HCT116 (cell line): ENCODE measurements around the gene SUSD6.

Source experiments
- EZH2 ChIP-seq: fragments of 200-600 bp; sonication (generic); IDR thresholded peaks from 2 replicates; pipeline ENCODE4 v1.6.1; 2017; ENCODE audit warnings: antibody characterized with exemption, mixed run types
- JUND ChIP-seq: IDR thresholded peaks from 2 replicates; pipeline ENCODE4 v1.6.1; 2012
- POLR2AphosphoS5 ChIP-seq: IDR thresholded peaks from 2 replicates; pipeline ENCODE4 v1.6.1; 2011; ENCODE audit warnings: mild to moderate bottlenecking, low read depth, low read length, moderate library complexity
- SP1 ChIP-seq: IDR thresholded peaks from 2 replicates; pipeline ENCODE4 v1.6.1; 2012; ENCODE audit warnings: low read depth
- SRF ChIP-seq: IDR thresholded peaks from 2 replicates; pipeline ENCODE4 v1.6.1; 2012; ENCODE audit warnings: low read depth
- TCF7L2 ChIP-seq: IDR thresholded peaks from 2 replicates; pipeline ENCODE4 v1.7.0; 2011; ENCODE audit warnings: borderline replicate concordance, inconsistent platforms; ENCODE audit not compliant: insufficient read depth, insufficient read length; ENCODE audit errors: extremely low read depth
- ZNF274 ChIP-seq: fragments of 200-500 bp; sonication (Bioruptor generic); IDR thresholded peaks from 2 replicates; pipeline ENCODE4 v1.6.1; 2014; ENCODE audit warnings: mild to moderate bottlenecking, low read depth, low read length, inconsistent platforms
- TF ChIP-seq, protein P1 (sequence below), 3 experiments: fragments of 200-600 bp in 1 of 3; sonication (generic) in 1 of 3; IDR thresholded peaks in 2 of 3; conservative IDR thresholded peaks in 1 of 3; 2 replicates each; pipeline ENCODE4 v1.5.1; 2012 to 2017; ENCODE audit warnings: low read depth in 2 of 3, low read length in 2 of 3, antibody characterized with exemption in 1 of 3, borderline replicate concordance in 1 of 3, control low read depth in 1 of 3, mild to moderate bottlenecking in 1 of 3, mixed read lengths in 1 of 3, mixed run types in 1 of 3, moderate library complexity in 1 of 3; ENCODE audit not compliant: insufficient read depth in 1 of 3
- TF ChIP-seq, protein P2 (sequence below): IDR thresholded peaks from 2 replicates; pipeline ENCODE4 v1.6.1; 2012
- TF ChIP-seq, protein P3 (sequence below): IDR thresholded peaks from 2 replicates; pipeline ENCODE4 v1.6.1; 2012; ENCODE audit warnings: low read depth

DNA sequence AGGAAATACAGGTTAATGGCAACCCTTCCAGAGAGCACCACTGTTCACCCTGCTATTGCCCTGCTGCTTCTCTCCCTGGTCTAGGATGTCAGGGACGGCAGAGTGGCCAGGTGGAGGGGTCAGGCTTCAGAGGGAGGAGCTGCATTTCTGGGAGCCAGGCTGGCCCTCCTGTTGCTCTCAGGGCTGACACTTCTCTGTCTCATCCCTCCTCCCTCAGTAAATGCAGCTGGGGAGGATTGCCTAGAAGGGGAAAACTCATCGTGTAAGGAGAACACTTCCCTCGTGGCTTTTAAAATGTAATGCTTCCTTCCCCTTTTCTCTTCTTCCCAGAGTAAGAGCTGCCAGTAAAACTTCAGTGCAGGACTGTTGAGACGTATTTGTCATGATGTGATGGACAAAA is 20.8 kb downstream of the SUSD6 start:
- TF ChIP-seq, protein P1, sequence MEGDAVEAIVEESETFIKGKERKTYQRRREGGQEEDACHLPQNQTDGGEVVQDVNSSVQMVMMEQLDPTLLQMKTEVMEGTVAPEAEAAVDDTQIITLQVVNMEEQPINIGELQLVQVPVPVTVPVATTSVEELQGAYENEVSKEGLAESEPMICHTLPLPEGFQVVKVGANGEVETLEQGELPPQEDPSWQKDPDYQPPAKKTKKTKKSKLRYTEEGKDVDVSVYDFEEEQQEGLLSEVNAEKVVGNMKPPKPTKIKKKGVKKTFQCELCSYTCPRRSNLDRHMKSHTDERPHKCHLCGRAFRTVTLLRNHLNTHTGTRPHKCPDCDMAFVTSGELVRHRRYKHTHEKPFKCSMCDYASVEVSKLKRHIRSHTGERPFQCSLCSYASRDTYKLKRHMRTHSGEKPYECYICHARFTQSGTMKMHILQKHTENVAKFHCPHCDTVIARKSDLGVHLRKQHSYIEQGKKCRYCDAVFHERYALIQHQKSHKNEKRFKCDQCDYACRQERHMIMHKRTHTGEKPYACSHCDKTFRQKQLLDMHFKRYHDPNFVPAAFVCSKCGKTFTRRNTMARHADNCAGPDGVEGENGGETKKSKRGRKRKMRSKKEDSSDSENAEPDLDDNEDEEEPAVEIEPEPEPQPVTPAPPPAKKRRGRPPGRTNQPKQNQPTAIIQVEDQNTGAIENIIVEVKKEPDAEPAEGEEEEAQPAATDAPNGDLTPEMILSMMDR (IDR thresholded peaks at IDR 0.05 in 2 of 3, conservative IDR thresholded peaks at IDR 0.05 in 1 of 3; ENCODE audit: borderline replicate concordance in 1 of 3, insufficient read depth in 1 of 3, low read depth in 2 of 3, low read length in 2 of 3), result no peak
- TF ChIP-seq, protein P2, sequence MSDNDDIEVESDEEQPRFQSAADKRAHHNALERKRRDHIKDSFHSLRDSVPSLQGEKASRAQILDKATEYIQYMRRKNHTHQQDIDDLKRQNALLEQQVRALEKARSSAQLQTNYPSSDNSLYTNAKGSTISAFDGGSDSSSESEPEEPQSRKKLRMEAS, result no peak
- TF ChIP-seq POLR2AphosphoS5 (no peak), ZNF274 (no peak), TCF7L2 (no peak), SRF (no peak), EZH2 (no peak), JUND (no peak), SP1 (no peak)
- TF ChIP-seq, protein P3, sequence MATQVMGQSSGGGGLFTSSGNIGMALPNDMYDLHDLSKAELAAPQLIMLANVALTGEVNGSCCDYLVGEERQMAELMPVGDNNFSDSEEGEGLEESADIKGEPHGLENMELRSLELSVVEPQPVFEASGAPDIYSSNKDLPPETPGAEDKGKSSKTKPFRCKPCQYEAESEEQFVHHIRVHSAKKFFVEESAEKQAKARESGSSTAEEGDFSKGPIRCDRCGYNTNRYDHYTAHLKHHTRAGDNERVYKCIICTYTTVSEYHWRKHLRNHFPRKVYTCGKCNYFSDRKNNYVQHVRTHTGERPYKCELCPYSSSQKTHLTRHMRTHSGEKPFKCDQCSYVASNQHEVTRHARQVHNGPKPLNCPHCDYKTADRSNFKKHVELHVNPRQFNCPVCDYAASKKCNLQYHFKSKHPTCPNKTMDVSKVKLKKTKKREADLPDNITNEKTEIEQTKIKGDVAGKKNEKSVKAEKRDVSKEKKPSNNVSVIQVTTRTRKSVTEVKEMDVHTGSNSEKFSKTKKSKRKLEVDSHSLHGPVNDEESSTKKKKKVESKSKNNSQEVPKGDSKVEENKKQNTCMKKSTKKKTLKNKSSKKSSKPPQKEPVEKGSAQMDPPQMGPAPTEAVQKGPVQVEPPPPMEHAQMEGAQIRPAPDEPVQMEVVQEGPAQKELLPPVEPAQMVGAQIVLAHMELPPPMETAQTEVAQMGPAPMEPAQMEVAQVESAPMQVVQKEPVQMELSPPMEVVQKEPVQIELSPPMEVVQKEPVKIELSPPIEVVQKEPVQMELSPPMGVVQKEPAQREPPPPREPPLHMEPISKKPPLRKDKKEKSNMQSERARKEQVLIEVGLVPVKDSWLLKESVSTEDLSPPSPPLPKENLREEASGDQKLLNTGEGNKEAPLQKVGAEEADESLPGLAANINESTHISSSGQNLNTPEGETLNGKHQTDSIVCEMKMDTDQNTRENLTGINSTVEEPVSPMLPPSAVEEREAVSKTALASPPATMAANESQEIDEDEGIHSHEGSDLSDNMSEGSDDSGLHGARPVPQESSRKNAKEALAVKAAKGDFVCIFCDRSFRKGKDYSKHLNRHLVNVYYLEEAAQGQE, result no peak
